GM04503 (cell line): ENCODE measurements around the gene GGACT.
A peak's percentile ranks its signal among the peaks of the same experiment; 100 is the strongest.

Source experiments
- DNase-seq: peaks from one replicate; pipeline ENCODE4 v3.0.0-alpha.2; 2012; ENCODE audit warnings: low read depth

The GGACT gene

DNA sequence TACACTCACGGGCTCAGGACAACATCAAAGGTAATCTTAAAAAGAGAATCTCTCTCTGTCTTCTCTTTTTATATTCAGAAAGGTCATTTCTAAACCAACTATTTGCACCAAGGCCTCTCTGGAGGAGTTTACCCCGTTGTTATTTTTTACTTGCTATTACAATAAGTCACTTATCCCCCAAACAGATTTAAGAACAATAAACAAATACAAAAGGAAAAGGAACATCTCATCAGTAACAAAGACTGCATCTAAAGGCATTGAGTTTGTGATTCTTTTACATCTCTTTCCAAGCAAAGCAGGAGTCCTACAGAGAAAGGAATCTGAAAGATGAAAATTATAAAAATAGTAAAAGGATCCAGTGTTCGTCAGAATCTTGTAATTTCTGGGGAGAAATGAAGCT is 75.4 kb downstream of the GGACT start:
- DNase-seq: no peak

GRCh38 chr13:100512422-100512821 is 76.2 kb downstream of the GGACT start:
- DNase-seq: no peak

DNA sequence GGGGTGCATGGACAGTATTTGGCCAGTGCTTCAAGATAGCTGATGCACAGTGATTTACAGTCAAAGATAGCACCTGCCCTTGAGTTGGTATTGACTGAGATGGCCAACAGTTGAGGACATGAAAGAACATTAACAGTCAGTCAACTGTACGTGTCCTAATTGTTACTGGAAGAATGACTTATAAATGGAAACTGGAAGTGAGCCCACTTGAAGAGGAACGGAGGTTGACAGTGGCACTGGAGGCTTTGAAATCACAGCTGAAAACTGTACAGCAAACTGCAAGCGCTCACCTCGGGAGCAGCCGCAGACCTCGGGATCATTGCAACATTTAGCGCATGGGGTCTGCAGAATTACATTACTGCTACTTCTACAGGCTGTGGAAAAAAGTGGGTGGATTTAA is 77.1 kb downstream of the GGACT start:
- DNase-seq: no peak

DNA sequence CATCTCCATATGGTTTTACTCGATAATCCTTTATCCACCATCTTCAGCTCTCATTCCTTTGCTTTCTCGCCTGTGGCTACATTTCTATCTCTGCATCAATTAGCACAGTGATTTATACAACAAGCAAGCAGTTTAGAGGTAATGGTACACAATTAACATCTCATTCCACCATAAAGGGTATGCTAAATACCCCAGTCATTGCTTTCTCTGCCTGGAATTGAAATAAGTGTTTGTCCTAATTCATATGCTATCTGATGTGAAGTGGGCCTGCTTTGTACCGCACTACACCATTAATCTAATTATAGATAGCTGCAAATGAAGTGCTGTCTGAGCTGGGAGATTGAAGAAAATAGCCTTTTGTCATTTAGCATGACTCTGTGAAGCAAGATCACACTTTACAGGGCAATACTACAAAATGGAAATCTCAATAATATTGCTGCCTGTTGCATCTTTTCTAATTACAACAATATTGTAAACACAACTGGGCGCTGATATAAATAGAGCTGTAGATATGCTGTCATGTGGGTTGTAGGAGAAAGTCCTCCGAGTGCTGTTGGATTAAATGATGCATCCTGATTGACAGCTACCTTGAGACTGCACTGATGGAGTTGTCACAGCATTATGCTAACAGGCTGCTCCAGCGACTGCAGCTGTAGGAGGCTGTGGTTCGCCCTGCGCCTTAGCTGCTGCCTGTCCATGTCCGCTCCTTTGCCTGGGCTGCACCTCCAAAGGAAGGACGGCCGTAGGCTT is 78.2 kb downstream of the GGACT start:
- DNase-seq: no peak

DNA sequence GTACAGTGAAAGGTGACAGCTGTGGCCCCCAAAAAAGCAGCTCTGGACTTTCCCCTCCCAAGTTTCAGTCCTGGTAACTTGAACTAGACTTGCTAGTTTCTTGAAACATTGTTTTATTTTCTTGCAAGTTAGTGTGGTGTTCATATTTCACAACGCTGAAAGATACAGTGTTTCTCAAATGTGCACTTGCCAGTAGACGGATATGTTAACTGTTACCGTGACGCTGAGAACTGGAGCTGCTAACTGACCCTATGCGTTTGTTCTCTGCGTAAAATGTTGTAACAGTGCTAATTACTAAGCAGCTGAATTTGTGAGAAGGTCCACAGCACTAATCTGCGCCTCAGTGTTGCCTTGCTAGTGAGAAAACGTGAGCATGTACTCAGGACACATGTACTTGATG is 79.6 kb downstream of the GGACT start:
- no peak for DNase-seq

DNA sequence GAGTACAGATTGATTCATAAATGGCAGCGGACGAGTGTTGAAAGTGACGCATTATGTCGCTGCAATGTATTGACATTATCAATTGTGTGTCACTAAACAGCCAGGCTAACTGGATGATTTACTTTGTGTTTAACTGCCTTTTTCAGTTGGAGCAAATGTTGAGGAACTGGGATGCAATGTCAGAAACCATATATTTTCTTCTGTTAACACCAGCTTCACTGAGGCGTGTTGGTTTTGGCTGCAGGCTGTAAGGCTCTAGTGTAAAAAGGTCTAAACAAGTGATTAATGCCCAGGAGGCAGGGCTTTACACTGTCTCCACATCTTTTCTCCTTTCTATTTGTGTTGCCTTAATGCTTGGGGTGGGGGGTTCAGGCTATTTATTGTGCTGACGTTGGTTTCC is 80.1 kb downstream of the GGACT start:
- DNase-seq: no peak

GRCh38 chr13:100506600-100507422 is 81.8 kb downstream of the GGACT start:
- DNase-seq: no peak

GRCh38 chr13:100506154-100506553 is 82.4 kb downstream of the GGACT start:
- no peak for DNase-seq

DNA sequence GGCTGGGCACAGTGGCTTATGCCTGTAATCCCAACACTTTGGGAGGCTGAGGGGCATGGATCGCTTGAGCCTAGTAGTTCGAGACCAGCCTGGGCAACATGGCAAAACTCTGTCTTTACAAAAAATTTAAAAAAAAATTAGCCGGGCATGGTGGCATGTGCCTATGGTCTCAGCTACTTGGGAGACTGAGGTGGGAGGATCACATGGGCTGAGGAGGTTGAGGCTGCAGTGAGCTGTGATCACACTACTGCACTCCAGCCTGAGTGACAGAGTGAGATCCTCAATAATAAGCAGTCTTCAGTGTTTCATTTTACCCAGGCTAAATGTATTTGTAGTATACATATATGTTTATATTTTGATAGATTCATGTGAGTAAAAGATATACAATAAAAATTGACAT is 85.0 kb downstream of the GGACT start:
- no peak for DNase-seq

- DNase-seq: no peak
Measured at GRCh38 chr13:100502446-100502845, 86.1 kb downstream of the GGACT start.

DNA sequence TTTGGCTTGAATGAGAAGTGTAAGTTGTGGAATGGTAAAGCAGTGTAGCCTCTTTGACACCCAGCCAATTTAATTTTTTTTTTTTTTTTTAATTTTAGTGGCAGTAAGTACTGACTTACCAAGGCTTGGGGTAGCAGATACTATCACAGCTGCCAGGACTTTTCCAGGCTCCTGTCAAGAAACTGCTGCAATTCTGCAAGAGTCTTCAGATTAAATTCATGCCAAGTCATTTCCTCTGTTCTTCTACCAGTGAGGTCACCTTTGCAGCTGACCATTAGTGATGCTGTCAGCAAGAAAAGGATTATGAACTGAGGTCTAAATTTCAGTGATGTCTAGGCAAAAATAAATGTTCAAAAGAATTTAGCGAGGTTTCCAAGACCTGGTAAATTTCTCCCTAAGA is 91.2 kb downstream of the GGACT start:
- DNase-seq: no peak

- no peak for DNase-seq
Measured at GRCh38 chr13:100495455-100495854, 93.1 kb downstream of the GGACT start.

DNA sequence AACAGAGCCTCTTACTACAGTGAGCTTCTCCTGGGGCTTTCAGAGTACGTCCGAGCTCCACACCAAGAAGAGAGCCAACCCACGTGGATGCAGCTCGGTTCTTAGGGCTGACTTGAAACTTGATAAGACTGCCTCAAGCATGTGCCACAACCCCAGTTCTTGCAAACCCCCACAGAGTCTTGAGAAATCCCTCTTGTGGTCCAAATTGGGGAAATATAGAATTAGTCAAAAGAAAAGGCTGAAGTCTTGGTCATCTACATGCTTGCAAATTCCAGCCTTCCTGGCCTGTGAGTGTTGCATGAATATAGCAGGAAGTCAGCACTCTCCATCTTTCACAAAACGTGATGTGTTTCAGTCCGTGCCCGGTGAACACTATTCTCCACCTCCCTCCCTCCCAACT is 95.2 kb downstream of the GGACT start:
- DNase-seq: no peak

GRCh38 chr13:100491164-100491842 is 97.3 kb downstream of the GGACT start:
- peak; percentile 31 for DNase-seq

DNA sequence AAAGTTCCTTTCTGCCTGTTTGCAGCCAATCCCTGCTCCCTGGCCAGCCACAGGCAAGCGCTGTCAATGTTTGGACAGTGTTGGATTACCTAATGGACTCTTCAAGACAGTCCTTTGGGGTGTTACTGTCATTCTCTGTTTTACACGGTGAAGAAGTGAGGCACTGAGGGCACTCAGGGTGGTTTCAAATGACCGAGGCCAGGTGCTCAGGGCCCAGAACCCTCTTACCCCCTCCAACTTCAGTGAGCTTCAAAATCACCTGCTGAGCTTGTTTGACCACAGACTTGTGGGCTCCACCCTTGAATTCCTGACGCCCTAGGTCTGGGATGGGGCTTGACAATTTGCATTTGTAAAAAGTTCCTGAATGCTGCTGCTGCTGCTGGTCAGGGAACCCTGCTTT is 97.9 kb downstream of the GGACT start:
- DNase-seq: no peak

- DNase-seq: no peak
Measured at GRCh38 chr13:100485265-100485664, 103.3 kb downstream of the GGACT start.

DNA sequence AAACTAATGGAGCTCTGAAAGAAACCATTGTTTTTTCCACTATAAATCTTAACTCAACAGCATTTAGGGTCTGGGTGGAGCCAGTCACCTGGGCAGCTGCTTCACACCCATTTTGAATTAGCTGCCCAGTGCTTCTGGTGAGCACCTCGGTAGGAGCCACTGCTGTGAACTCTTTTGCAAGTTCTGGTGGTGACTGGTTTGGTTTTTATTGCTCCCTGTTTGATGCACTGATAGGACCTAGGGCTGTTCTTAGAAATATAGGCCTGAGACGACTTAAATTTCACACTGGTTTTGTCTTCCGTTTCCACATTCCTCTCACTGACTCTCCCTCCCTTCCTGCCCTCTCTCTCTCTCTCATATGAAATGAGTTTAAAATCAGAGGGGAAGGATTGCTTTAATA is 103.9 kb downstream of the GGACT start:
- DNase-seq: no peak

DNA sequence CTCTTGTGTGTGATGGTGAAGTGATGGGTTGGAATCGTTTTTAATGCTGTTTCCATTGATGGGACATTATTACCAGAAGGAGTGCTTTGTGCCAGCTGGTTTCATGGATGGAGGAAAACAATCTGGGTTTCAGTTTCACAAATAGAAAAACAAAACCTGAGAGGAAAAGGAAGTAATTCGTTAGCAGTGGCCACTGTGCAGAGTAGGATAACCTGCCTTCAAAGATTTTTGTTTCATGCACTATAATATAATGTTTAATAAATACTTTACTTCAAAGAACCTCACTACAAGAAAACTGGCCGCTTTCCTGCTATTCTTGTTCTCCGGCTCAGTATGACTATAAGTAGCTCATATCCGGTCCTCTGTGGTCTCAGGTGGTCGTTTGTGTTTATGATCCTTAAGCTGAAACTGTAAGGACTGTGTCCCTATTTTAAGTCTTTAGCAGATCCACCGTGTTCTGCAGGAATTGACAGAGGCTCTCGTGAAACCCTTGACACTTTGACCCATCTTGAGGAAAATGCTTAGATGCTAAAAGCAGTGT is 104.7 kb downstream of the GGACT start:
- no peak for DNase-seq

DNA sequence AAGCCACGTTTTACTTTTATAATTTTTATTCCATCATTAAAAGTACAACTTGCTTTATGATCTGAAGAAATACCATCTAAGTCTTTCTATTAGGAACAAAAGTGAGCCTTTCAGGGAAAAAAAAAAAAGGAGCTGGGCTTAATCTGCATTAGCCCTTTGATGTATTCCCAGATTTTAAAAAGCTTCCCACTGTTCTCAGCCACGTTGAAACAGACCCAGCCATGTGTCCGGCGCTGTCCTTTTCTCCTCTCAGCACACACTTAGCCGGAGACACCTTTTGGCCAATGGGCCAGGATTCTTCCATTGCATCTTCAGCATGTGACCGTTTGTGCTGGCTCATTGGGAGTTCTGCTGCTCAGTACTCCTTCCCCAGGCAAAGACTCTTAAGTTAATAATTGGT is 105.5 kb downstream of the GGACT start:
- no peak for DNase-seq

DNA sequence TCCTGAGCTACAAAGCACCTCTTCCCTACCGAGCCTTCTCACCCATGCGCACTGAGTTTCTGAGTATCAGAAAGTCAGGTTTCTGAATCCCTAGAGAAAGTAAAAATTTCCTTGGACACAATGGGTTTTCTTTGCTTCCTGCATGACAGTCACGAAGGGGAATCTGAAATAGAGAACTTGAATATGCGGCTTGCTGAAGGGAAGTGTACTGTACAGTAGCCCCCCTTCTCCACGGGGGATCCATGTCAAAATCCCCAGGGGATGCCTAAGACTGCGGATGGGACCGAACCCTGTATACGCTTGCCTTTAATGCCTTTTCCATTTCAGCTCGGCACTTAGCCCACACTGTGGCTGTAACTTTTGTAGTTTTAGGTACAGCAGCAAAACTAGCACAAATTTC is 107.9 kb downstream of the GGACT start:
- DNase-seq: no peak
